Fibroblast of pulmonary artery (primary cell): ENCODE measurements around the gene TRIP10.
"Not testable (repeated sequence)": the region's sequence is repeated elsewhere in the genome, so short reads cannot be mapped to it uniquely, and the experiment has no call there.

ENCODE experiments used
- DNase-seq: peaks from one replicate; pipeline ENCODE4 v3.0.0-alpha.2; 2010; ENCODE audit warnings: low read depth
- H3K4me3 ChIP-seq: replicated peaks from 2 replicates; pipeline ENCODE4 v1.5.1; 2011; ENCODE audit warnings: low read depth, mild to moderate bottlenecking, control low read depth, low read length, moderate library complexity
- CTCF ChIP-seq: IDR thresholded peaks from 2 replicates; pipeline ENCODE4 v1.5.1; 2011; ENCODE audit warnings: mild to moderate bottlenecking, control low read depth, low read length, inconsistent platforms; ENCODE audit errors: missing control alignments

Gene TRIP10

GRCh38 chr19:6752256-6753177 lies 13.0 kb downstream of the TRIP10 start:
- no peak overlapping the region for H3K4me3 ChIP-seq
- no peak for DNase-seq
- TF ChIP-seq CTCF = no peak

GRCh38 chr19:6753178-6754031 lies 13.9 kb downstream of the TRIP10 start:
- TF ChIP-seq CTCF = peak; percentile 29
- peak overlapping the region; percentile 37 for H3K4me3 ChIP-seq
- peak; percentile 72 for DNase-seq

GRCh38 chr19:6754136-6754535 lies 14.7 kb downstream of the TRIP10 start:
- DNase-seq = no peak
- no peak overlapping the region for H3K4me3 ChIP-seq
- TF ChIP-seq CTCF = no peak

- no peak overlapping the region for H3K4me3 ChIP-seq
- no peak for DNase-seq
- TF ChIP-seq CTCF = no peak
These were observed 15.4 kb downstream of the TRIP10 start for GRCh38 chr19:6754653-6755463.

- DNase-seq = no peak
- no peak overlapping the region for H3K4me3 ChIP-seq
- TF ChIP-seq CTCF = no peak
These were observed 21.1 kb downstream of the TRIP10 start for GRCh38 chr19:6760606-6761005.

GRCh38 chr19:6761053-6761676 lies 21.7 kb downstream of the TRIP10 start:
- H3K4me3 ChIP-seq = no peak overlapping the region
- DNase-seq = no peak
- no peak for TF ChIP-seq CTCF

GRCh38 chr19:6762253-6762797 lies 22.8 kb downstream of the TRIP10 start:
- not testable (repeated sequence) for H3K4me3 ChIP-seq, DNase-seq
